Forelimb muscle (tissue), 1 donor: ENCODE data around the gene PANX1. TPM values are rescaled to one million over a fixed set of nuclear protein-coding genes. Genes with fewer than 3 reads are reported as not detected.
"Not testable (repeated sequence)": the region's sequence is repeated elsewhere in the genome, so short reads cannot be mapped to it uniquely, and the experiment has no call there.

Source experiments
- DNase-seq: peaks from one replicate; pipeline ENCODE4 v3.0.0-alpha.2; 2013; ENCODE audit warnings: low read depth
- polyA plus RNA-seq: library from polyadenylated mRNA; unstranded; fragments of 120-200 nt; gene quantifications from one replicate; pipeline ENCODE4 v1.2.1, GENCODE V29; 2013; ENCODE audit not compliant: insufficient read length

Gene PANX1
- polyA plus RNA-seq = 18.3 TPM

- no peak for DNase-seq
Observed at GRCh38 chr11:94128746-94129511, at the start of gene PANX1. TSS of gene PANX1 (plus strand) at chr11:94128841. CDS start at chr11:94129313, 472 bp downstream.

GRCh38 chr11:94084164-94084563 lies 44.5 kb upstream of the PANX1 start:
- no peak for DNase-seq

- no peak for DNase-seq
Observed at GRCh38 chr11:94088906-94089305, 39.7 kb upstream of the PANX1 start.

DNA sequence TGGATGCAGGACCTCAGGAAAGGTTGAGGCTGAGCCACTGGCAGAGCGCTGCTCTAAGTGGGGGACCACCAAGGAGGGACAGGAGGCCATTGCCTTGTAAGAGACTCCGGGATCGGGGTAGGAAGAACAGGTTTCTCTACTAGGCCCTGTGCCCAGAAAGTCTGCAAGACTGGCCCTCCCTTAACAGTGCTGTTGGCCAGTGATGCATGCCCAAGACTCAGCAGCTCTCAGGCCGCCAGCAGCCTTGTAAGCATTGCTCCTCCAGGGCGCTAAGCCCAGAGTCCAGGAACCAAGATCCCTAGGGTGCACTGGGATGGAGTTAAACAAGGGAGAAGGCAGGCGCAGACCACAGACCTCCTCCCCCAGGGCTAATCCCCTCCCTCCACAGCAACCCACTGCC lies 39.3 kb upstream of the PANX1 start:
- no peak for DNase-seq

- no peak for DNase-seq
Observed at GRCh38 chr11:94090401-94090800, 38.2 kb upstream of the PANX1 start.

- DNase-seq = no peak
Observed at GRCh38 chr11:94091091-94091490, 37.5 kb upstream of the PANX1 start.

GRCh38 chr11:94100253-94100652 lies 28.4 kb upstream of the PANX1 start:
- no peak for DNase-seq

DNA sequence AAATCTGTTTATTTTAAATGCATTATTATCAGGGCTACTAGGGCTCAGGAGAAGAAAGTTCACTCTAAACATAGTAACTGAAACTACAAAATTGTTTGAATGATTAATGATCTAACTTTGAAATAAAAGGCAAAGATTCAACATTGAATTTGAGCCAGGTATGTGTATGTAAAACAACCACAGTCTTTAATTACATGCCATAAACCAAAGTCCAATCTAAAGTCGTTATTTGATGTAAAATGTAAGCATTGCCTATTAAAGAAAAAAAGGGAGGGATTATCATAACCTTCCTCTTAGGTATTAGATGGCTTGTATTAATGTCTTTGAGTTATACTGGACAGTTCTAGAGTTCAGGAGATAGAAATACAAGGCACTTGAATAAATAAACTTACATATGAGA lies 25.2 kb upstream of the PANX1 start:
- no peak for DNase-seq

DNA sequence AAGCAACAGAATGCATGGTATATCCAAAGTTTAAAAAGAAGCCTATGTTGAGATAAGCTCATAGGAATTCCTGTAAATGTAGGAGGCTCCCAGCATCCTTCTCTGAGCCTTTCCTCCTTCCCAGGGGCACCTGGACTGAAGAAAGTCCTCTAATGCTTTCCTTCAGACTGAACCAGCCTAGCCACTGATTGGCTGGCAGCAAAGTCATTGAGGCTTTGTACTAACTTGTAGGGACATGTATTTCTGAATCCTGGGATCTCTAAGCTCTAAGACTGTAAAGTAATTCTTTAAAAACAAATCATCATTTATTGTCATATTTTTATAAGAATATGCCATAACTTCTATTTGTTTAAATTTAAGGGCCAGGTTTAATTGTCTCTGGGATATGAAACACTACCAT lies 23.9 kb upstream of the PANX1 start:
- no peak for DNase-seq

- no peak for DNase-seq
Observed at GRCh38 chr11:94106716-94107115, 21.9 kb upstream of the PANX1 start.

DNA sequence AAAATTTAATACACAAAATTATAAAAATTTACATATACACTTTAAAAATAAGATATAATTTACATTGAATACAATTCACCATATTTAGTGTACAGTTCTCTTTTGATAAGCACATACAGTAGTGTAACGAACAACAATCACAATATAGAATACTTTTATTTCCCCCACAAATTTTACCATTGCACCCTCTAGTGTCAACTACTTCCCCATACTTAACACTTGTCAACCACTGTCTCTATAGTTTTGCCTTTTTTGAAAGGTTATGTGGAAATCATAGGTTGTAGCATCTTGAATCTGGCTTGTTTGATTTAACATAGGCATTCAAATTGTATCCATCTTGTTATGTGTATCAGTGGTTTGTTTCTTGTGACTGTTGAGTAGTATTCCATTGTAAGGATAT lies 21.3 kb upstream of the PANX1 start:
- DNase-seq = no peak

GRCh38 chr11:94111241-94111640 lies 17.4 kb upstream of the PANX1 start:
- DNase-seq = no peak

DNA sequence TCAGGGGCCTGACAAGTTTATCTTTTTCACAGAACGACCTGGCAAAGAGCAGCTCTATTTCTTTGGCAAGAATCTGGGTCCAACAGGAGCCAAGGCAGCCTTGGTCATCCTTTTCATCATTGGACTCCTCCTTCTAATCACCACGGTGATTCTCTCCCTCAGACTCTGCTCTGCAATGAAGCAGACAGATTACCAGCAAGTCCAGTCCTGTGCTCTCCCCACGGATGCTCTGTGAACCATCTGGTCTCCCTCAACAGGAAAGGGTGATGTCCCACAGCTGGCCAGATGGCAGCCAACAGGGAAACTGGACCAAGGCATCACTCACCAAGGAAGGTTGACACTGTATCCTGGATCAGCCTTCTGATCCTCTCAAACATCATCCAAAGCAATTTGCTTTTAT lies 17.0 kb upstream of the PANX1 start:
- no peak for DNase-seq

DNA sequence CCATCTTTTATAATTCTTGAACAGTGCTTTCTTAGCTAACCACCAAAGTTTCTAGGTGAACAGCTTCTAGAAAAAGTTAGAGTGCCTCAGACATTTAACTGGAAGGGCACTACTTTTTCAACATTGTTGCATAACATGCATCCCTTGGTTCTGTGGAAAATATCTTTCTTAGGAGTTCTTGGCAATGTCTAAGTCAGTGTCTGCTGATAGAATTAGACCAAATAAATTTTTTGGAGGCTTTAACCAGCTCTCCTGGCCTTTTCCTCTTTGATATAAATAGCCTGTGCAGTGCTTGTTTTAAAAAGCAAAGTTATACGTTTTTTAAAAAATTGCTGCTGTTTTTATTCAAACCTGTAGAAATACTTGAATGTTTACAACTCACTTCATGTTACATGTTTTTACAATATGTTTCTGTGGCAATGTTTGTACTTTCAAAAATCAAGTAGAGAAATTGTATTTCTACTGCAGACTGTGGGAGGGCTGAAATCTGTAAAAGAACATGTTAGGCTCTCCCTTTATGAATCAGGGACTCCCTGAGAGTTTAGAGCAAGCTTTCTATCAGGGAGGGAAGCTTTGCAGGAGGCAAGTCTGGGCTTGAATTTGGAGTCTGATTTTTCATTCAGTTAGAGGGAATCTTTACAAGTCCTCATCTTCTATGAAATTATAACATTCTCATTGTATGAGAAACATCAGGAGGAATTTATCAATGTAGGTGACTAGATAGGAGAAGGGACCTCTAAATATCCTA lies 16.3 kb upstream of the PANX1 start:
- no peak for DNase-seq

DNA sequence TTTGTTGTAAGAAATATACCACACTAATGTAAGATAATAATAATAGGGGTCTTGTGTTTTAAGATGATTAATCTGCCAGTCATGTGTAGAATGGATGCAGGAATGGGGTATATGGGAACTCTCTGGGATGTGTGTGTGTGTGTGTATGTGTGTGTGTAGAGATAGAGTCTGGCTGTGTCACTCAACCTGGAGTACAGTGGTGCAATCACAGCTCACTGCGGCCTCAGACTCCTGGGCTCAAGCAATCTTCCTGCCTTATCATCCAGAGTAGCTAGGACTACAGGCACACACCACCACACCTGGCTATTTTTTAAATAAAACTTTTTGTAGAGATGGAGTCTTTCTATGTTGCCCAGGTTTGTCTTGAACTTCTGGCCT lies 11.5 kb upstream of the PANX1 start:
- DNase-seq = no peak

DNA sequence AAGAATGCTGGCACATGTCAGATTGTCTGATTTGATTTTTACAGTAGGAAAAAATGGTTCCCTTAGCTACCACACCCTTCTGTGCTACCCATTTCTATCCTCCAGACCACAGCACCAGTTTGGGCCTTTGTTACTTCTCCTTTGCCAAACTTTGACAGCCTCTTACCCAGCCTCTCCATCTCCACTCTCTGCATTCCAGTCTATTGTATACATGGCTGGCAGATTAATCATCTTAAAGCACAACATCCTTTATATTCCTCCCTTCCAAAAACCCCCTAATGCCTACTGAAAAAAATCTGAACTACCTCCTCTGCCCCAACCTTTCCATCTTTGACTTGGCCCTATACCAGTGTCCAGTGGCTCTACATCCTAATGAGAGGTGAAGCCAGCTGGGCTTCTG lies 10.8 kb upstream of the PANX1 start:
- no peak for DNase-seq

DNA sequence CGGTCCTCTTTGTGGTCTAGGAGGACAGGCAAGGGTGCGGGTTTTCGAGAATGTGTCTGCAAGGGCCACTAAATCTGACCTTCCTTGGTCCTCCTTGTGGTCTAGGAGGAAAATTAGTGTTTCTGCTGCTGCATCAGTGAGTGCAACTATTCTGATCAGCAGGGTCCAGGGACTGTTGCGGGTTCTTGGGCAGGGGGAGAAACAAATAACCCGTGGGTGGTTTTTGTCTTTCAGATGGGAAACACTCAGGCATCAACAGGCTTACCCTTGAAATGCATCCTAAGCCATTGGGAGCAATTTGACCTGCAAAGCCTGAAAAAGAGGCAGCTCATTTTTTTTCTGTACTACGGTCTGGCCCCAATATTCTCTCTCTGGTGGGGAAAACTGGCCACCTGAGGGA lies 9.0 kb upstream of the PANX1 start:
- not testable (repeated sequence) for DNase-seq

GRCh38 chr11:94120516-94120915 lies 8.1 kb upstream of the PANX1 start:
- DNase-seq = not testable (repeated sequence)

- DNase-seq = no peak
Observed at GRCh38 chr11:94120946-94121345, 7.7 kb upstream of the PANX1 start.

- no peak for DNase-seq
Observed at GRCh38 chr11:94125407-94126115, 3.1 kb upstream of the PANX1 start.

DNA sequence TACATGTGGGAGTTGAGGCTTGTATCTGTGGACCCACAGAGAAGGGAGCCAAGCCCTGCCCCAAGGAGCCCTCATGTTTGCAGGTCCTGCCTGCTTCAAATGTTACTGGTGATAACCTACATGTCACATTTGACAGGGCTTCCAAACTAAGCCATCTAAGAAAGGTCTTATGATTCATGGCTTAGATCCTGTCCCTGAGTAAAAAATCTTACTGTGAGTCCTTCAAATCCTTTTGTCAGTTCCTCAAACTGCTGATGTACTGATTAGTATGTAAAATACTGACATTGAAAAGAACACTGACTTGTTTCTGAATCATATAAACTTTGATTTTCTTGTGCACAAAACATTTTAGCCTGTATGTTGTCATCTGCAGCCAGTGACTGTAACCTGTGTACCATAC lies 1.0 kb upstream of the PANX1 start:
- no peak for DNase-seq

- no peak for DNase-seq
Observed at GRCh38 chr11:94128291-94128745, 323 bp upstream of the PANX1 start.
